ENCODE measurements around the gene ZNF865. TPM values are rescaled to one million over a fixed set of nuclear protein-coding genes. Genes with fewer than 3 reads are reported as not detected.
A peak's percentile ranks its signal among the peaks of the same experiment; 100 is the strongest.

Gene ZNF865
- total RNA-seq, 1 donor from 2014 or later: 18.4 TPM

GRCh38 chr19:55623561-55623960, 18.1 kb downstream of the ZNF865 start:
- H3K27me3 ChIP-seq: no peaks in the 10 kb centered on the region
- H3K4me1 ChIP-seq: peaks cover 28% of the 10 kb centered on the region
- intact Hi-C loops (cut with DNase I): no loop called here
- ATAC-seq (no peak), DNase-seq (no peak)
- peak overlapping the region; percentile 53 for H3K4me3 ChIP-seq
- H3K9me3 ChIP-seq: no peaks in the 10 kb centered on the region
- no peaks in the 10 kb centered on the region for H3K36me3 ChIP-seq
- TF ChIP-seq CTCF (IDR thresholded peaks at IDR 0.05): no peak
- H3K27ac ChIP-seq: peak overlapping the region; percentile 83

- ATAC-seq (peak; percentile 96), DNase-seq (peak; percentile 95)
- intact Hi-C loops (cut with DNase I): no loop called here
- Histone ChIP-seq H3K27me3 (no peaks in the 10 kb centered on the region), H3K4me1 (peaks cover 23% of the 10 kb centered on the region), H3K9me3 (no peaks in the 10 kb centered on the region), H3K27ac (peak within 1 kb of the TSS; percentile 83), H3K4me3 (peak within 1 kb of the TSS; percentile 53), H3K36me3 (no peaks in the 10 kb centered on the region)
- no peak for TF ChIP-seq CTCF (IDR thresholded peaks at IDR 0.05)
Measured at GRCh38 chr19:55624109-55625003, 18.9 kb downstream of the ZNF865 start, which contains the start of gene ZNF784. TSS of gene ZNF784 (minus strand) at chr19:55624566. CDS start at chr19:55624561, 5 bp downstream.

- H3K4me3 ChIP-seq: peak overlapping the region; percentile 53
- no peaks in the 10 kb centered on the region for H3K27me3 ChIP-seq
- intact Hi-C loops (cut with DNase I): no loop called here
- peak overlapping the region; percentile 83 for H3K27ac ChIP-seq
- H3K4me1 ChIP-seq: peaks cover 17% of the 10 kb centered on the region
- H3K36me3 ChIP-seq: no peaks in the 10 kb centered on the region
- no peak for ATAC-seq
- TF ChIP-seq CTCF (IDR thresholded peaks at IDR 0.05): no peak
- no peak for DNase-seq
- H3K9me3 ChIP-seq: no peaks in the 10 kb centered on the region
Measured at GRCh38 chr19:55625004-55625326, 19.5 kb downstream of the ZNF865 start.

- TF ChIP-seq CTCF (IDR thresholded peaks at IDR 0.05): no peak
- DNase-seq (no peak), ATAC-seq (no peak)
Measured at GRCh38 chr19:55626350-55626749, 20.9 kb downstream of the ZNF865 start.

GRCh38 chr19:55632463-55632834, 27.0 kb downstream of the ZNF865 start:
- ATAC-seq: peak; percentile 86
- H3K36me3 ChIP-seq: no peaks in the 10 kb centered on the region
- no peak overlapping the region for H3K27ac ChIP-seq
- DNase-seq: peak; percentile 67
- H3K27me3 ChIP-seq: no peaks in the 10 kb centered on the region
- no peaks in the 10 kb centered on the region for H3K9me3 ChIP-seq
- peak; percentile 86 for TF ChIP-seq CTCF (IDR thresholded peaks at IDR 0.05)
- peaks cover 32% of the 10 kb centered on the region for H3K4me1 ChIP-seq
- H3K4me3 ChIP-seq: no peak overlapping the region
- intact Hi-C loops (cut with DNase I): no loop called here

More at GRCh38 chr19:55626350-55626749, 20.9 kb downstream of the ZNF865 start:
- H3K36me3 ChIP-seq: no peaks in the 10 kb centered on the region
- no peak overlapping the region for H3K27ac ChIP-seq
- intact Hi-C loops (cut with DNase I): no loop called here
- H3K4me3 ChIP-seq: no peak overlapping the region
- H3K9me3 ChIP-seq: no peaks in the 10 kb centered on the region
- H3K4me1 ChIP-seq: peaks cover 8% of the 10 kb centered on the region
- H3K27me3 ChIP-seq: no peaks in the 10 kb centered on the region

All from upper lobe of right lung (tissue), 1 donor.